Measurements from ENCODE around the gene SIN3B.

The SIN3B gene

GRCh38 chr19:16917401-16917800 lies 88.2 kb downstream of the SIN3B start:
- no peak for DNase-seq

GRCh38 chr19:16919496-16919895 lies 90.3 kb downstream of the SIN3B start:
- DNase-seq, result no peak

GRCh38 chr19:16920816-16921529 lies 91.8 kb downstream of the SIN3B start:
- DNase-seq, result no peak

GRCh38 chr19:16921766-16922591 lies 92.8 kb downstream of the SIN3B start:
- DNase-seq, result no peak

- DNase-seq, result no peak
Measured at GRCh38 chr19:16922592-16922934, 93.4 kb downstream of the SIN3B start.

GRCh38 chr19:16922949-16923348 lies 93.8 kb downstream of the SIN3B start:
- DNase-seq, result no peak

GRCh38 chr19:16927883-16928282 lies 98.7 kb downstream of the SIN3B start:
- no peak for DNase-seq

GRCh38 chr19:16928351-16928750 lies 99.2 kb downstream of the SIN3B start:
- DNase-seq, result no peak

GRCh38 chr19:16928916-16929315 lies 99.7 kb downstream of the SIN3B start:
- no peak for DNase-seq

All from inflammatory macrophage treated with lipopolysaccharide for 1 hour (primary cell).